ENCODE results near the gene DNAJC5. TPM values are rescaled to one million over a fixed set of nuclear protein-coding genes. Genes with fewer than 3 reads are reported as not detected.
"Not testable (repeated sequence)": the region's sequence is repeated elsewhere in the genome, so short reads cannot be mapped to it uniquely, and the experiment has no call there.

DNAJC5 gene
- total RNA-seq, 1 donor from 2014 or later, result 42.8 TPM

GRCh38 chr20:63970714-63971431 lies 75.9 kb downstream of the DNAJC5 start:
- peak overlapping the region; percentile 54 for H3K27ac ChIP-seq (replicated peaks)
- intact Hi-C loops (cut with micrococcal nuclease), result loop anchor here (5.0 kb wide), 1 partner anchor 434 kb away; the partner anchor contains the start of gene PTK6
- no peak for DNase-seq

GRCh38 chr20:63971960-63972311 lies 77.0 kb downstream of the DNAJC5 start:
- intact Hi-C loops (cut with micrococcal nuclease), result loop anchor here (5.0 kb wide), 1 partner anchor 435 kb away; the partner anchor contains the start of gene PTK6
- H3K27ac ChIP-seq (replicated peaks), result peak overlapping the region; percentile 71
- H3K36me3 ChIP-seq; H3K4me3 ChIP-seq; H3K9me3 ChIP-seq (replicated peaks); H3K27me3 ChIP-seq (ENCODE audit: low read depth); DNase-seq: not testable (repeated sequence)
- peaks cover 48% of the 10 kb centered on the region for H3K4me1 ChIP-seq

More at GRCh38 chr20:63970714-63971431, 75.9 kb downstream of the DNAJC5 start:
- Histone ChIP-seq H3K4me3 (no peak overlapping the region), H3K36me3 (peaks cover 14% of the 10 kb centered on the region), H3K4me1 (peaks cover 48% of the 10 kb centered on the region), H3K27me3 (ENCODE audit: low read depth) (no peaks in the 10 kb centered on the region), H3K9me3 (replicated peaks) (no peaks in the 10 kb centered on the region)
- no peak for TF ChIP-seq CTCF (IDR thresholded peaks at IDR 0.05; ENCODE audit: borderline replicate concordance)

GRCh38 chr20:63972312-63973159 lies 77.6 kb downstream of the DNAJC5 start:
- Histone ChIP-seq H3K27me3 (ENCODE audit: low read depth) (no peaks in the 10 kb centered on the region), H3K4me3 (no peak overlapping the region), H3K4me1 (peaks cover 48% of the 10 kb centered on the region), H3K9me3 (replicated peaks) (no peaks in the 10 kb centered on the region), H3K36me3 (peaks cover under 1% of the 10 kb centered on the region), H3K27ac (replicated peaks) (peak overlapping the region; percentile 71)
- no peak for TF ChIP-seq CTCF (IDR thresholded peaks at IDR 0.05; ENCODE audit: borderline replicate concordance)
- intact Hi-C loops (cut with micrococcal nuclease), result loop anchor here (5.0 kb wide), 1 partner anchor 435 kb away; the partner anchor contains the start of gene PTK6
- peak; percentile 29 for DNase-seq

GRCh38 chr20:63973160-63973479 lies 78.2 kb downstream of the DNAJC5 start:
- peak overlapping the region; percentile 71 for H3K27ac ChIP-seq (replicated peaks)

GRCh38 chr20:63973636-63974401 lies 78.9 kb downstream of the DNAJC5 start:
- Histone ChIP-seq H3K4me3 (peak overlapping the region; percentile 55), H3K27me3 (ENCODE audit: low read depth) (no peaks in the 10 kb centered on the region), H3K36me3 (no peaks in the 10 kb centered on the region), H3K4me1 (peaks cover 47% of the 10 kb centered on the region), H3K27ac (replicated peaks) (peak overlapping the region; percentile 59), H3K9me3 (replicated peaks) (no peaks in the 10 kb centered on the region)
- intact Hi-C loops (cut with micrococcal nuclease), result loop anchor here (5.0 kb wide), 1 partner anchor 437 kb away; the partner anchor contains the start of gene PTK6
- DNase-seq, result peak; percentile 89
- TF ChIP-seq CTCF (IDR thresholded peaks at IDR 0.05; ENCODE audit: borderline replicate concordance), result peak; percentile 99

More at GRCh38 chr20:63973160-63973479, 78.2 kb downstream of the DNAJC5 start:
- DNase-seq, result no peak
- no peak overlapping the region for H3K4me3 ChIP-seq
- peaks cover 47% of the 10 kb centered on the region for H3K4me1 ChIP-seq
- TF ChIP-seq CTCF (IDR thresholded peaks at IDR 0.05; ENCODE audit: borderline replicate concordance), result no peak
- intact Hi-C loops (cut with micrococcal nuclease), result loop anchor here (5.0 kb wide), 1 partner anchor 436 kb away; the partner anchor contains the start of gene PTK6
- no peaks in the 10 kb centered on the region for H3K27me3 ChIP-seq (ENCODE audit: low read depth)
- H3K9me3 ChIP-seq (replicated peaks), result no peaks in the 10 kb centered on the region
- H3K36me3 ChIP-seq, result no peaks in the 10 kb centered on the region

All from left ventricle myocardium inferior (tissue), 1 donor.